ENCODE measurements around the gene BRINP1. TPM values are rescaled to one million over a fixed set of nuclear protein-coding genes. Genes with fewer than 3 reads are reported as not detected.
"Not testable (repeated sequence)": the region's sequence is repeated elsewhere in the genome, so short reads cannot be mapped to it uniquely, and the experiment has no call there.

Gene BRINP1
- polyA plus RNA-seq, 4 donors = 3.5 to 7.1 (median 5.9) TPM

DNA sequence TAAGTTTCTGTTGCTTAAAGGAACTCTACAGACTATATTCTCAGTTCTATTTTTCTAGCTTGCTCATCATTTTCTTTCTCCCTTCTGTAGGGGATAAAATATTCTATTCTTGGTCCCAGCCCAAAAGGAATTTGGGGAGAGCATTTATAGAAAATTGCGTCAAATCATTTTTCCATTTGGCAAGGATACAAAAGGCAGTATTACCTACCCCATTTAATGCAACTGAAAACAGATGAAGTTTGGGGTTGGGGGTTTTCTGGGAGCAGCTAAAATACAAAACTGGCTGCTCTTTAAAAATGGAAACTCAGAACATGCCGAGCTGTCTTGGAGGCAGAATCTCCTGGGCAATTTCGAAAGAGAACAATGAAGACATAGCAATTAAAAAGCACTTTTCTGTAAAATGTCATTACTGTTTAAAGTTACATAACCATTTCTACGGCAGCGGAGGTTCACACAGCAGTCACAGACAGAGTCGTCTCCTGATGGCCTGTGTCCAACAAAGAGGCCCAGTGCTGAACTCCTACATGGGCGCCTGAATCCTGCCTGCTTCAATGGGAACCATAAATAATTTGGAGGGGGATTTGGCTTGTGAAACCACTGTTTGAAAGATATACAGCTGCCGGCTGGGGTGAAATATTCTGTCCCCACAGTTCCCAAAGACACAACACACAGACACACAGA, 152.4 kb downstream of the BRINP1 start:
- peak; percentile 44 to 68 (median 62) for DNase-seq (ENCODE audit: low read depth in 4 of 4, low spot score in 3 of 4)

DNA sequence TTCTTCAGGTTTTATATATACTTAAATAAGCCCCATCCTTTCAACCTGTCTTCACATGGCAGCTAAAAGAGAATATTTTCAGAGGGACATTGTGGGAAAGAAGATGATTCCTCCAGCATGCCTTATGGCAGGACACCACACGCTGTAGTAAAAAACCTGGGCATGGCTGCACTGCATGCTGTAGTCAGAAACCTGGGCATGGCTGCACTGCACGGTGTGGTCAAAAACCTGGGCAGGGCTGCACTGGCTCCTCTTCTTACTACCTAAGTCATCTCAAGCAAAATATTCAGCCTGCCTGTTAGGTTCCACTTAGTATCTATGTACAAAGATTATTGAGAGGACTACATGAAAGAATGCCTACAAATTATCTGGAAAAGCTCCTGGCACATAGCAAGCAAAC, 153.6 kb downstream of the BRINP1 start:
- DNase-seq (ENCODE audit: low read depth in 4 of 4, low spot score in 3 of 4) = no peak

DNA sequence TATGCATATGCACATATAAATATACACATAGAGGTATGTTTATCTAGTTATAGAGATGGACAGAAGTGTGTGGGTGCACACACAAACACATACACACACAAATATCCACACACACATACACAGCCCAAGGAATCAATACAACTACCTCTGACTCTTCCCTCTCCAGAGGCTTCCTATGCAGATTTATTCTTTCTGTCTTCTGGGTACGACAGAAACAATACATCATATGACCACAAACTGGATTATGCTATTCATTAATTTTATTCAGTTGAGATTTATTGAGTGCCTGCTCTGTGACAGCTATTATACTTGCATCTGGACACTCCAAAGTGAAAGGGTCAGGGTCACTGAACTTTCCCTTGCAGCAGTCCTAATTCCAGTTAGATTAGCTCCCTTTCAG, 155.8 kb downstream of the BRINP1 start:
- no peak for DNase-seq (ENCODE audit: low read depth in 4 of 4, low spot score in 3 of 4)

DNA sequence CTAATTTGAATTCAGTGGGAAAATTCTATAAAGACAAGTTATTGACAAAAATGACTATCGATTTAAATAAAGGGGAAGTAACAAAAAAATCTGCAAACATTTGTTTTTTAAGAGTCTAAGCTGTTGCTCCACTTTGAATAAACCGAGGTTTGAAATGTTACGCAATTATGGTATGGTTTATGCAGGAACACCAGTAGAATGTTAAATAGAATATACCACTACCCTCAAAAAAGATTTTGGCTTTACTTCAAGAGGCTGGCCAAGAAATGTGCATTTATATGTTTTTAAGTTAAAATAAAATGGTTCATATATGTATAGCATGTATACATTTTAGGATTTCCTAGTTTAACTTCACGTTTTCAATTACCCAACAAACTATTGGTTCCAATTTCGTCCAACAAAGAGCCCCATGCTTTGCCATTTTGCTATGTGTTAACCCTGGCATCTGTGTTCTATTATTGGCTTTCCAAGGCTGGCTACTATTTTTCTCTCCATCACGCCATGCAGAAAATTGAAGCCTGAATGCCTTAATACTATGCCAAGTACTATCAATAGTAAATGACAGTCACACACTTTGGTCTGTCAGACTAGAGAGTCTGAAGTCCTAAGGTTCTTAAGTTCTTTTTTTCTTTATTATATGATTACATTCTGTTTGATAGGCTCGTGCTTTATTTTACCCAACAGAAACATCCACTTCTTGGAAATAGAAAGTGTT, 171.2 kb downstream of the BRINP1 start:
- no peak for DNase-seq (ENCODE audit: low read depth in 4 of 4, low spot score in 3 of 4)

DNA sequence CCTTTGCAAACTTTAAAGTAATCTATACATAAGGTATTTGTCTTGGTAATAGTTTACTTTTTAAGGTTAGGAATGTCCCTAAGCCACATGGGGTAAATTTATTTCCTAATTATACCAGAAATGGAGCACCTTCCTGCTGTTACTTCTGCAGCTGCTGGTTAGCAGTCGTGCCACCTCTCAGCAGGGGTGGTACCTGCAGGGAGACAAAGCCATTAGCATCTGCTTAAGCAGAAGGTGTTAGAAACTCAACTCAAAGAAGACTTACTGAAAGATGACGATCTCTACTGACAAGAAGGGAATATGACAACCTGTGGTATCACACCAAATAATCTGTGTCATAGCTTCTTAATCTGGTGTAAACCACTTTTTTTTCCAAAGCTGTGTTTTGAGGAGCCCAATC, 173.7 kb downstream of the BRINP1 start:
- no peak for DNase-seq (ENCODE audit: low read depth in 4 of 4, low spot score in 3 of 4)

DNA sequence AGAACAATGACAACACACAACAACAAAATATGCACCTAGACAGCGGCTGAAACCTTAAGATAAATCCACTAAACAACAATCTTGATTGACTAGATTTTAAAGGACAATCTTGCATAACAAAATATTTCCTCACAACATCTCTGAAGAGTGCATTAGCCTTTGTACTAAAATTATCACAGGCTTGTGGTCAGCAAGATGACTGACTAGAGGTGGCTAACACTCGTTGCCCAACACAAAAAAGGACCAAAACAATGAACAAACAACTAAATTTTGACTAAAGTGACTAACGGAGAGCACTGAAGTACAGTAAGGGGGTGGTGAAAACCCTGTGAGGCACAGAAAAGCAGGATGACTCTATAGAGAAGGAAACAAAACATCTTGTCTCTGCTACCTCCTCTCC, 183.9 kb downstream of the BRINP1 start:
- no peak for DNase-seq (ENCODE audit: low read depth in 4 of 4, low spot score in 3 of 4)

DNA sequence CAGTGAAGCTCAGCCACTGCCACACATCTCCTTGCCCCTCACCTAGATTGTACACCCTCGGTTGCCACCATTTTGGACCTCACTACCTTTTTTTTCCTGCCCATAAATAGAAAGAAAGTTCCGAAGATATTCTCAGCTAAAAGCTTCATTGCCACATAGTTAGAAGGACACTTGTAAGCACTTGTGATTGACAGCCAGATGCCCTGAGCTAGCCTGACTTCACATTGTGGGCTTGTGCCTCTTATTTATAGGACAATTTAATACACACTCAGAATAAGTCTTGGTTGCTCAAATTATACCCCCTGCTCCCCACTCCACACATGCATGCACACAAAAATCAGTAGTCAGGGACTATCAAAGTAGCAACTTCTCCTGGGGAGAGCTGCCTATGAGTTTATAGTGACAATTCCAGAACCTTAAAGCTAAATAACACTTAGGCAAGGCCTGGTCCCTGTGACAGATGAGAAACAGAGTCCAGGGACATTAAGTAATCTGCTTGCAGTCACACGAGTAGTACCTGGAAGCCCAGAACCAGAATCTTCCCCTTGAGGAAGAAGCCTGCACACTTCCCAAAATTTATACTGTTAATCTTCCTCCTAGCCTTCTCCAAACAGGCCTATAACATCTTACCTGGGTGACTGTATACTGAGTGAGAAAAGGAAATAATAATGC, 184.8 kb downstream of the BRINP1 start:
- no peak for DNase-seq (ENCODE audit: low read depth in 4 of 4, low spot score in 3 of 4)

DNA sequence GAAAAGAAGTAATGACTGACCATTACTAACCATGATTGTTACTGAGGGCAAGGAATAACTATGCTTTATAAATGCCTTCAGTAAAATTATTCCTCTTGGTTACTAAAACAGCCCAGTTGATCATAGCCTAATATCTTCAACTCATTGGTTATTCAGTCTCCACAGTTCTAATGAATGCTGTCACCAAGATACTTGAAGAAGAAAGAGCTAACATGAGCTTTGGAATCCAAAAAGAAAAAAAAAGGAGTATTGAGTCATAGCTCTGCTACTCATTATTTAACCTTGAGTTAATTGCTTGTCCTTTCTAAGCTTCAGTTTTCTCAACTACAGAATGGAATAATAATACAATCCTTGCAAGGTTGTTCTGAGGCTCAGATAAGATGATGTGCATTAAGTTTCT, 187.7 kb downstream of the BRINP1 start:
- no peak for DNase-seq (ENCODE audit: low read depth in 4 of 4, low spot score in 3 of 4)

DNA sequence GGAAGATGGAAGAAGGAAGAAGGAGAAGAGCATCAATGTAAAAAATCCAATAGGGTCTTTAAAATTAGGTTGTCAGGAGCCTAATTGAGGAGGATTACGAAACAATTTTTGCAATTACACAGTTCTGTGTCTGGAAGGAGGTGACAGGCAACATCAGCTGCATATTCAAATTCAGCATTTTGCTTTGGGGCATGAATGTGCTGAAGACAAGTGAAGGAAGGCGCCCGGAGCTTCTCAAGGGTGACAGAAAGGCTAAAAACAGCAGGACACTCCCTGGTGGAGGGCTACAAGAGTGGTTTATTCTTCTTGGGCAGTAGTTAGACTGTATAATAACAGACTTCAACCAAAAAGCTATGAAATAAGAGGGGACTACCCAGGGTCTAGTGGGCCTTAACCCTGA, 188.3 kb downstream of the BRINP1 start:
- DNase-seq (ENCODE audit: low read depth in 4 of 4, low spot score in 3 of 4) = no peak

DNA sequence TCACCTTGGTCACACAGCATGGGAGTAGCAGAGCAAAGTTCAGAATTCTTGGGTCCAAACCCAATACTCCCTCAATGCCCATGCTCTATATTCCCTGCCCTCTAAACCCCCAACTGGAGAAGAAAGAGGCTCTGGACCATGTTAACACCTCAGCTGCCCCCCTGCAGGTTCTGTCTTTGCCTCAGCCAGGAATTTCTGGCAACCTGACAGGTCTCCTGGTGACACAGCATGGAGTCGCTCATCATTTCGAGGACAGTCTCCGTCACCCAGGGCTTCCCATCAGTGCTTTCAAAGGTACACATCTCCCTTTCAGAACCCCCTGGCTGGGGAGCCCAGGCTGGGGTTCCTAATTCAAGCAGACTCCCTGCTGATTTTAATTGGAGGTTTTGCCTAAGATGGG, 189.5 kb downstream of the BRINP1 start:
- no peak for DNase-seq (ENCODE audit: low read depth in 4 of 4, low spot score in 3 of 4)

DNA sequence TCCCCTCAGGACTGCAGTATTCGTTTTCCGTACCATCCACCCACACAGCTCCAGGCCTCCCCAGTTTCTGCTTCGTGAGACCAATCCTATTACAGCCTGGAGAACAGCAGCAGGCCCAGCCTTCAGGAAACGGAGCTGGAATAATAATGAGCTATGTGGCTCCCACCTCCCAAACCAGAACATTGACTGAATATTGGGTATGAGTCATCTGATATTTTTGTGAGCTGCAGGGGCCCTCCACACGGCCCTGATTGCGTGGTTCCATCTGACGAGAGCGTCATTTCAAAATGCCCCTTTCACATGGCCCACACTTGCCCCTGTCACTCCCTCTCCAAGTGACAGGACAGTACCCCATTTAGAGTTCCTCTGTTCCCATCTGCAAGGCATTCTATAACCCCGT, 192.0 kb downstream of the BRINP1 start:
- no peak for DNase-seq (ENCODE audit: low read depth in 4 of 4, low spot score in 3 of 4)

DNA sequence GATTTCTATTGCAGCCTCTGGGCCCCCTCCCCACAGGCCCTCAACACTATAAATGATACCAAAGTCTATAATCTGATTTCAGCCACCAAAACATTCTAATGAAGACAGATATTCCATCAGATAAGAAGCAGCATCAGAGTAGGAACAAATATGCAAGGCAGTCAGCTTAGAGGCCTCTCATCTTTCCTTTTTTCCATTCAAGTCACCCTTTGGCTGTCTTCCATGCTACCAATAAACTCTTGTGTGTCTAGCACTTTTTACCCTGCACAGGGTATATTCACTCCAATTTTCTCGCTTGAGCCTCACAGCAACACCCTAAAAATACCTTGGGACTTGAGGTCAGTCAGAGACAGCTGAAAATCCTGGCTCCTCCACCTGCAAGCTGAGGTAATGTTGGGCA, 193.7 kb downstream of the BRINP1 start:
- DNase-seq (ENCODE audit: low read depth in 4 of 4, low spot score in 3 of 4) = no peak

DNA sequence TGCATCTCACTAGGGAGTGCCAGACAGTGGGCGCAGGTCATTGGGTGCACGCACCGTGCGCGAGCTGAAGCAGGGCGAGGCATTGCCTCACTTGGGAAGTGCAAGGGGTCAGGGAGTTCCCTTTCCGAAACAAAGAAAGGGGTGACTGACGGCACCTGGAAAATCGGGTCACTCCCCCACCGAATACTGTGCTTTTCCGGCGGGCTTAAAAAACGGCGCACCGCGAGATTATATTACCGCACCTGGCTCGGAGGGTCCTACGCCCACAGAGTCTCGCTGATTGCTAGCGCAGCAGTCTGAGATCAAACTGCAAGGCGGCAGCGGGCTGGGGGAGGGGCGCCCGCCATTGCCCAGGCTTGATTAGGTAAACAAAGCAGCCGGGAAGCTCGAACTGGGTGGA, 200.0 kb downstream of the BRINP1 start:
- DNase-seq (ENCODE audit: low read depth in 4 of 4, low spot score in 3 of 4) = not testable (repeated sequence)

DNA sequence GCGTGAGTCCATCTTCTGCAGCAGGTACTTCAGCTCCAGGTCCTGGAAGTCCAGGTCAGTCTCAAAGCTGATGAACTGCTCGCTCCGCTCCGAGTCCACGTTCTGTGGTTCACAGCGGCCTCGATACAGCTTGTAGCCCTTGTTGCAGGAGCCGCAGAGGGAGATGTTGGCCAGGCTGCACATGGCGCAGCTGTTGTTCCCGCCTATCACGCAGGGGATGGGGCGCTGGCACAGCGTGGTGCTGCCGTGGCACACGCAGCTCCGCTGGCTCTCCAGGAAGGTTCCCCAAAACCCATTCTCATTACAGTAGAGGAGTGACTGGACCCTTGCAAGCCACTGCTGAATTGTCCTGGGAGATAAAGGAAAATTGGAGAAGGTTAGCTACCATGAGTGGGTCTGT, 201.4 kb downstream of the BRINP1 start:
- DNase-seq (ENCODE audit: low read depth in 4 of 4, low spot score in 3 of 4) = no peak

DNA sequence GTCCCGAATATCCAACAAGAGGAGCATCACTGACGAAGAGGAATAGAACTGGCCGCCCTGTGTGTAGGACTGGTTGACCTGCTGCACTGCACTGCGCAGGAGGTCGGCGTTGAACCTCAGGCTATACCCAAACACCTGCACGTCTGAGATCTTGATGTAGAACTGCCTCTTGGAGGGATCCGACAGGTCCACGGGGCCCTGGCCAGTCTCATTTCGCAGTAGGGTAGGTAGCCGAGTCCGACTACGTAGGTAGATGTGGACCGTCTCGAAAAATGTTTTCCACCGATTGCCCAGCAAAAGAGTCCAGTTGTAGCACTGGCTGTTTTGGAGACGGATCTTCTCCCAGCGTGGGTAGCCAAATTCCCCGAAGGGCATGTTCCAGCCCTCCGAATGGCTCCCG, 202.0 kb downstream of the BRINP1 start:
- DNase-seq (ENCODE audit: low read depth in 4 of 4, low spot score in 3 of 4) = no peak

DNA sequence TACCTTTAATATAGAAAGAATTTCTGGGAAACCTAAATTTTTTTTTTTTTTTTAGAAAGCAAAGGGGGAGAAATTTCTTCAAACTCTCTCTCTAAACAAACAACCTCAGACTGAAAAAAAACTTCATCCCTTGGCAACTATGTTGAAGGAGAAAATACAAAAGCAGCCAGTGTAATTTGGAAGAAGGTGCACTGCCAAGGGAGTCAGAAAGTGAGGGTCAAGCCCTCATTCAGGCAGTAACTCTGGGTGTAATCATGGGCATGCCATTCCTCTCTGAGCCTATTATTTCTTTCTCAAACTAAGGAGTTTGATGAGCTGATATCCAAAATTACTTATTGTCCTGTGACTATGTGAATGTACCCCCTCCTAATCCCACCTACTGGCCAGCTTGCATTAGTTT, 203.1 kb downstream of the BRINP1 start:
- no peak for DNase-seq (ENCODE audit: low read depth in 4 of 4, low spot score in 3 of 4)

DNA sequence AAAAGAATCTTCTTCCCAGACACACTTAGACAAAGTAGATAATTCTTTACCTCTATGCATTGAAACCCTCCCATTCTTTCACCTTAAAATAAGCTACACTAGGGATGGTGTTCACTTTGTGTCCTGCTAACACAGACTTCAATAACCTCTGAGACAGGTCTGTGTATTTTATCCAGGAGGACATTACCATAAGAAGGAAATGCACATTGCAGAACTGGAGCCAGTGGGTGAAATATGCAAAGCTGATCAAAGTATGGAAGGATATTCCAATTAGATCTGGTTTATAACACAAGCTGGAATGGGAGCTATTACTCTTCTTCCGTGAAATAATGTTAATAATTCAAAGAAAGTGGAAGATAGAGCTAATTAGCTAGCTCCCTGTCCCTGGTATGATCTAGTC, 204.1 kb downstream of the BRINP1 start:
- no peak for DNase-seq (ENCODE audit: low read depth in 4 of 4, low spot score in 3 of 4)

DNA sequence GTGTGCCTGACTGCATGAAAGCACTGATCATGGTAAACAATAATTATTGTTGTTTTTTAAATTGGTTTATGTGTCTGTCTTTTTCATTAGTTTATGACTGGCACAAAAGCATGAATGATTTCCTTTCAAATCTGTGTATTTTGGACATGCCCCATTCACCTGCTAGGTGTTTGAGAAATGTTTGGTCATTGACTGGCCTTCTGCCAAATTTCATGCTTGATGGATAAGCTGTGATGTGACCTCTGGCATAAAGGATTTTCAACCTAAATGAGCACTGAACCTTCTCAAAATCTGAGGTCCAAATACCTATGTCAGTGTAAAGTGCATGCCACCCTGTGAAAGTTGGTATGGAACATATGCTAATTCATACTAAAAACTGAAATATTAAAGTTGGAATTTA, 204.5 kb downstream of the BRINP1 start:
- DNase-seq (ENCODE audit: low read depth in 4 of 4, low spot score in 3 of 4) = peak in 1 of 4 donors; percentile 14

DNA sequence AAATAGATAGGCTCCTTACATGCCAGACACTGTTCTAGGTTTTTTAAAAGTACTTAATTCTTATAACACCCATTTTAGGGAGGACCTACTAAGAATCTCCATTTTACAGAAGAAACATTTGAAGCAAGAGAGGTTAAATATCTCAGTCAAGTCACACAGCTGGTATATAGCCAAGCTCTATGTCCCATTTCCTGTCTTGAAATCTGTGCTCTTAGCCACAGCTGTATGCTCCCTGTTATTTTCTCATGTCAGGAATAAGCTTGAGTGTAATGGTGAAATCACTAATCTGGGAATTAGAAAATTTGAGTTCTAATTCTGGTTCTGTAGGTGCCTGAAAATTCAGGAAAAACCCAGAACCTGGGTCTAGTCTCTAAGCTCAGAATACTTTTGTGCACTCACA, 208.7 kb downstream of the BRINP1 start:
- DNase-seq (ENCODE audit: low read depth in 4 of 4, low spot score in 3 of 4) = no peak

DNA sequence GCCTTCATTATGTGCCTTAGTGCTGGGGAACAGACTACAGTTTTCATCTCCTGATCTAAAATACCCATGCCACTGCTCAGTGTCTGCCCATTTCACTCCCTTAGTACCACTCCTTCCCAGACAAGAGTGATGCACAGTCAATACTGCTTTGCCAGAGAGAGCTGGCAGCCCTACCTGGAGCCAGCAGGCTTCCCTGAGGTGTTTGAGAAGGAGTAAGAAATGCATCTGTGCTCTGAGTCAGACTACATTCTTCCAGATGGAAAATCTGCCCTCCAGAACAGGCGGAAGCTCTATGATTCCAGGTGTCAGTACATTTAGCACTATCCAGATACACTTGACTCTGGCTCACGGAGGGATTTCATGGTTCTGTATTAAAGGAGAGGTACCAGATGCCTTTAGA, 209.8 kb downstream of the BRINP1 start:
- no peak for DNase-seq (ENCODE audit: low read depth in 4 of 4, low spot score in 3 of 4)

DNA sequence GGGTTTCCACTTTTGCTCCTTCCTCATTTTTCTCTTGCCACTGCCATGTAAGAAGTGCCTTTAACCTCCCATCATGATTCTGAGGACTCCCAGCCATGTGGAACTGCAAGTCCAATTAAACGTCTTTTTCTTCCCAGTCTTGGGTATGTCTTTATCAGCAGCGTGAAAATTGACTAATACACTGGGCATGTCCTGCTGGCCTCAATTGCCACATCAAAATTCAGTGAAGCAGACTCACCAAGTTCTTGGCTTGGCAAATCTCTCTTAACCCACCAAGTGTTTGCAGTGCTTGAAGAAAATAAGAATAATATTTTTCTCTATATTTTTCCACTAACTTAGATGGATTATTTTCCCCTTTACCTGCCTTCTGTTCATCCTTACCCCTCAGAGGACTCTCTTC, 212.0 kb downstream of the BRINP1 start:
- no peak for DNase-seq (ENCODE audit: low read depth in 4 of 4, low spot score in 3 of 4)

DNA sequence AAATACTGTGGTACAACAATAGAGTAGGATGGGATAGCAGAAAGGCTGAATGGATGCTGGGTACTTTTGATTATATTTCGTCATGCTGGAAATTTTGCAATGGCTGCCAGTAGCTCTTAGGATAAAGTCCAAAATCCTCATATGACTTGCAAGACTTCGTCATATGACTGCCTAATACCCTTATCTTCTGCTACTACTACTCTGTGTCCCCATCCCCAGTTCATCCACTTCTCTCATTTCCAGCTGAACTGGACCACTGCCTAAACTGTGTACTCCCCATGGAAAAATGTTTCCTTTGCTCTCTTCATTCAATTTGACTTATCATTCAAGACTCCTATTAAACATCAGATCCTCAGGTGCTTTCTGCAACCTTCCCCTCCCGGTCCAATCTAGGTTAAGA, 212.9 kb downstream of the BRINP1 start:
- DNase-seq (ENCODE audit: low read depth in 4 of 4, low spot score in 3 of 4) = no peak

Data from right renal pelvis (tissue), 4 donors.